Psoas muscle (tissue), 8 donors: ENCODE data around the gene ARHGAP22. TPM values are rescaled to one million over a fixed set of nuclear protein-coding genes. Genes with fewer than 3 reads are reported as not detected.
"Not testable (repeated sequence)": the region's sequence is repeated elsewhere in the genome, so short reads cannot be mapped to it uniquely, and the experiment has no call there.

ENCODE experiments used
- ATAC-seq, 4 donors: fragments of 200-7000 bp; cut with Tn5 transposase; one replicate each; pipeline ENCODE4 v1.9.1; 2020; ENCODE audit warnings: moderate library complexity in 3 of 4, mild to moderate bottlenecking in 2 of 4
- DNase-seq, 2 donors: peaks; one replicate each; pipeline ENCODE4 v3.0.0-alpha.2; 2020
- H3K27ac ChIP-seq: fragments of 200-600 bp; one replicate; pipeline ENCODE4 v1.8.0; 2022
- H3K27me3 ChIP-seq, 3 donors: fragments of 200-600 bp in 1 of 3; one replicate each; pipeline versions ENCODE4 v1.6.1 to v1.8.0; 2013 to 2022; ENCODE audit warnings: low read length in 2 of 3, mild to moderate bottlenecking in 2 of 3, moderate library complexity in 1 of 3; ENCODE audit not compliant: insufficient read depth in 3 of 3
- H3K36me3 ChIP-seq, 2 donors: fragments of 200-600 bp in 1 of 2; one replicate each; pipeline versions ENCODE4 v1.6.1 to v1.8.0; 2013 to 2022; ENCODE audit warnings: low read depth in 1 of 2, mild to moderate bottlenecking in 1 of 2, moderate library complexity in 1 of 2; ENCODE audit not compliant: insufficient read depth in 1 of 2
- H3K4me1 ChIP-seq: fragments of 200-600 bp; one replicate; pipeline ENCODE4 v1.8.0; 2022
- H3K4me3 ChIP-seq: fragments of 200-600 bp; one replicate; pipeline ENCODE4 v1.8.0; 2022; ENCODE audit warnings: mild to moderate bottlenecking
- H3K9me3 ChIP-seq: fragments of 200-600 bp; one replicate; pipeline ENCODE4 v1.8.0; 2022
- CTCF ChIP-seq: fragments of 200-600 bp; IDR thresholded peaks from one replicate; pipeline ENCODE4 v1.8.0; 2022; ENCODE audit warnings: antibody characterized with exemption
- WGBS, 3 donors: extraction: QIAGEN DNeasy Blood & Tissue Kit; methylation state at CpG; one replicate each; pipeline versions ENCODE4 v1.1.6 to v1.1.7; 2013; 5-methylcytosine and 5-hydroxymethylcytosine counted together
- intact Hi-C, 2 donors: fragments of 100-400 bp; cut with DNase I; formaldehyde crosslinking; loops; one replicate each; pipeline versions ENCODE4 v1.11.0 to v1.14.2; 2022
- polyA plus RNA-seq, 3 donors: library from polyadenylated mRNA; stranded (reverse); fragments of 200-250 nt; gene quantifications; one replicate each; pipeline ENCODE4 v1.2.3, GENCODE V29; 2013
- total RNA-seq, 4 donors: library from RNA; stranded (reverse); fragmentation: NEBNext Ultra II Directional in 2 of 4; extraction: Animal tissue kit (Norgen Biotek cat#: 25700) in 2 of 4; gene quantifications; one replicate each; pipeline versions ENCODE4 v1.2.1 to v1.2.4, GENCODE V29; 2021 to 2023
- donor health status: healthy with polysubstance abuse.
- donor health status: DM: no; HTN: no; CAD: no; lungs with moderate emphysema.
- donor health status: Bipolar disorder and iron deficiency.
- donor health status: healthy.
- donor health status: DM: yes; HTN: yes; CAD: no.
- donor health status: DM: no; HTN: no; CAD: no.
- donor health status: DM: no; HTN: no; CAD: no.
- donor health status: DM: yes; HTN: yes; CAD: no.

The ARHGAP22 gene
- total and polyA plus RNA-seq, 7 donors = 0.46 to 2.9 (median 1.6) TPM

GRCh38 chr10:48645600-48645999 lies 40.7 kb upstream of the ARHGAP22 start:
- Histone ChIP-seq H3K4me3 (no peak overlapping the region), H3K27ac (no peak overlapping the region), H3K36me3 (no peaks in the 10 kb centered on the region), H3K4me1 (no peaks in the 10 kb centered on the region), H3K27me3 (no peaks in the 10 kb centered on the region), H3K9me3 (peaks cover 4% of the 10 kb centered on the region)
- intact Hi-C loops = no loop called here
- no peak for ATAC-seq
- no peak for TF ChIP-seq CTCF
- no peak for DNase-seq
- 42 to 60% (median 44%) methylated on average over 1 of the region's 1 CpG for WGBS, 3 donors

GRCh38 chr10:48641099-48641690 lies 36.3 kb upstream of the ARHGAP22 start:
- H3K36me3 ChIP-seq, H3K4me3 ChIP-seq, H3K27me3 ChIP-seq, intact Hi-C loops, H3K4me1 ChIP-seq, H3K9me3 ChIP-seq, DNase-seq, H3K27ac ChIP-seq, ATAC-seq: not testable (repeated sequence)
- 92 to 94% (median 93%) methylated on average over 4 of the region's 4 CpGs for WGBS, 3 donors

- Histone ChIP-seq H3K27ac (no peak overlapping the region), H3K36me3 (no peaks in the 10 kb centered on the region), H3K27me3 (peaks cover 0 to 7% (median 2%) of the 10 kb centered on the region in 3 donors), H3K4me3 (no peak overlapping the region), H3K9me3 (peaks cover 5% of the 10 kb centered on the region), H3K4me1 (no peaks in the 10 kb centered on the region)
- WGBS, 3 donors = 55 to 63% (median 63%) methylated on average over 1 of the region's 1 CpG
- ATAC-seq = no peak
- no peak for TF ChIP-seq CTCF
- no peak for DNase-seq
- intact Hi-C loops = no loop called here
Measured at GRCh38 chr10:48640326-48640725, 35.5 kb upstream of the ARHGAP22 start.

- peaks cover 0 to 7% (median 2%) of the 10 kb centered on the region in 3 donors for H3K27me3 ChIP-seq
- H3K27ac ChIP-seq = no peak overlapping the region
- no peak for DNase-seq
- H3K4me1 ChIP-seq = no peaks in the 10 kb centered on the region
- 67 to 76% (median 69%) methylated on average over 1 of the region's 1 CpG for WGBS, 3 donors
- ATAC-seq = no peak
- intact Hi-C loops = no loop called here
- TF ChIP-seq CTCF = no peak
- H3K9me3 ChIP-seq = peaks cover 5% of the 10 kb centered on the region
- no peaks in the 10 kb centered on the region for H3K36me3 ChIP-seq
- no peak overlapping the region for H3K4me3 ChIP-seq
Measured at GRCh38 chr10:48639632-48640031, 34.8 kb upstream of the ARHGAP22 start.

- Histone ChIP-seq H3K4me1 (no peaks in the 10 kb centered on the region), H3K9me3 (peaks cover 5% of the 10 kb centered on the region), H3K4me3 (no peak overlapping the region), H3K36me3 (no peaks in the 10 kb centered on the region), H3K27ac (no peak overlapping the region), H3K27me3 (peaks cover 0 to 7% (median 2%) of the 10 kb centered on the region in 3 donors)
- no peak for TF ChIP-seq CTCF
- 77 to 80% (median 80%) methylated on average over 4 of the region's 4 CpGs for WGBS, 3 donors
- ATAC-seq (no peak), DNase-seq (no peak)
- intact Hi-C loops = no loop called here
Measured at GRCh38 chr10:48638739-48639527, 34.1 kb upstream of the ARHGAP22 start.
